Loucy (cell line): ENCODE results near the gene HPSE2.

Experiments
- CTCF ChIP-seq: fragments of 200-600 bp; sonication (generic); conservative IDR thresholded peaks from 2 replicates; pipeline ENCODE4 v1.5.1; 2014; ENCODE audit warnings: mild to moderate bottlenecking, antibody characterized with exemption, low read length
- EZH2phosphoT487 ChIP-seq: fragments of 200-600 bp; IDR thresholded peaks from 2 replicates; pipeline ENCODE4 v1.6.1; 2018; ENCODE audit warnings: antibody characterized with exemption, mild to moderate bottlenecking, moderate library complexity, borderline replicate concordance

DNA sequence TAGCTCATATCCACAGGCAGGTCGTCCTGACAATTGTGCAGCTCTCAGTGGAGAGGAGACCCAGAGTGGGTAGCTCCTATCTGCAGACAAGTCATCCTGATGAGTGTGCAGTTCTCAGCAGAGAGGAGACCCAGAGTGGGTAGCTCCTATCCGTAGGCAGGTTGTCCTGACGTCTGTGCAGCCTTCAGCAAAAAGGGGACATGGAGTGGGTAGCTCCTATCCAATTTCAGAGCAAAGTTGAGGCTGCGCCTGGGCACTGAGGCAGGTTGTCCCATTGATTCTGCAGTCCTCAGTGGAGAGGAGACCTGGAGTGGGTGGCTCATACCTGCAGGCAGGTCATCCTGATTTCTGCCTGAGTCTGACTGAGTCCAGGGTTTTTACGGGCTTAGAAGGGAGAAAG lies 111.8 kb downstream of the HPSE2 start:
- no peak for TF ChIP-seq CTCF
- no peak for TF ChIP-seq EZH2phosphoT487
